Measurements from ENCODE around the gene ZNF276. TPM values are rescaled to one million over a fixed set of nuclear protein-coding genes. Genes with fewer than 3 reads are reported as not detected.

The ZNF276 gene
- polyA plus RNA-seq, 1 of the 3 experiments (the other 2 are of a cell fraction): 24.9 TPM

DNA sequence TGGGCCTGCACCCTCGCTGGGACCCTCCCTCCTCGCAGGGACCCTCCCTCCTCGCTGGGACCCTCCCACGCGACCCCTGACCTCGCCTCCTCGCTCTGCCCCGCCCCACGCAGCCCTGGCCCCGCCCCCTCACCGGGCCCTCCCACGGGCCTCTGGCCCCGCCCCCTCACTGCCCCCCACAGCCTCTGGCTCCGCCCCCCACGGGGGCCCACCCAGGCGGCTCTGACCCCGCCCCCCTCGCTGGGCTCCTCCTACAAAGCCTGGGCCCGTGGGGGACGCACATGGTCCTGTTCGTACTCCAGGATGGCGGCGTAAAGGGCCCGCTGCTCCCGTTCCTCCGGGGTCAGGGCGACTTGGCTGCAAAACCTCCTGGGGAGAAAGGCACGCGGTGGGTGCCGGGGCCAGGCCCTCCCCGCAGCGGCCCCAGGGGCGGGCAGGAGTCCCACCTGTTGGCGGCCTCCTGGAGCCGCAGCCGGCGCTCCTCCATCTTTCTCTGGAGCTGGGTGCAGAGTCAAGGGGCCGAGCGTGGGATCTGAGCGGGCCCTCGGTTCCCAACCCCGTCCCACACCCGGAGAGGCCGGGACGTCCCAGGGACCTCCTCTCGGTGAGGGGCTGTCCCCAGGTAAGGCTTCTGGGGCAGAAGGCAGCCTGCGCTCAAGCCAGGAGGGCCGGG, 9.6 kb upstream of the ZNF276 start:
- CTCF ChIA-PET: interaction anchor here (1.7 to 4.6 kb wide), 2 partner anchors 8 to 11 kb away, joined by 6 to 28 read pairs; partner anchors contain the start of genes SPATA2L and VPS9D1
- WGBS (ENCODE audit: low lambda C conversion rate): 4% methylated on average over 20 of the region's 48 CpGs

DNA sequence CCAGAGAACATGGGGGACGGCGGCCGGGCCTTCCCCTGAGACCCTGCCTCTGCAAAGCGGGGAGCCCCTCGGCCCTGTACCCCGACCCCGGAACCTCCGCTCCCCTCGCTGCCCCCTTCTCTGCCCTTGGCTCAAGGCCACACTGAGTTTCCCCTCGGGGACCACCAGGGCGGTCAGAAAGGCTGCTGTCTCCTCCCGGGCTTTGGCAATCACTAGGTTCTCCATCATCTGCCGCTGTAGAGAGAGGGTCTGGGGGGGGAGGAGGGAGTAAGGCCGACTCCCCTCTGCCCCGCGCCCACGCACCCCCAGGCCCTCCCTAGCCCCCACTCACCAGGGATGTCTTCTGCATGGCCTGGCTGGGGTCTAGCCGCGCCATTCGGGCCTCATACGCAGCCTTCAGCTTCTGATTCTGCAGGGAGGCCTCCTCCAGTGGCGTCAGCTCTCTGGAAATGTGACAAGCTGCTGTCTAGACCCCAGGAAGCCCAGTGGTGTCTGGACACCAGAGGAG, 9.0 kb upstream of the ZNF276 start:
- peaks cover 0 to 4% of the 10 kb centered on the region in 2 experiments for H3K36me3 ChIP-seq (replicated peaks in 1 of 2; ENCODE audit: control insufficient read depth in 1 of 2, insufficient read depth in 2 of 2, low read length in 1 of 2)
- H4K20me1 ChIP-seq (ENCODE audit: insufficient read depth): no peaks in the 10 kb centered on the region
- H3F3A ChIP-seq (replicated peaks; ENCODE audit: insufficient read depth): peaks cover 6% of the 10 kb centered on the region
- peak overlapping the region; percentile 90 for H3K4me2 ChIP-seq
- H3K27me3 ChIP-seq (ENCODE audit: insufficient read depth): no peaks in the 10 kb centered on the region
- H3K9ac ChIP-seq: peak overlapping the region; percentile 75
- no peak overlapping the region for H2AFZ ChIP-seq (ENCODE audit: low read depth)
- peaks cover 20% of the 10 kb centered on the region for H3K79me2 ChIP-seq (ENCODE audit: insufficient read depth)
- H3K4me1 ChIP-seq (ENCODE audit: control insufficient read depth in 1 of 2, insufficient read depth in 2 of 2, low read depth in 1 of 2, low read length in 1 of 2): no peaks in the 10 kb centered on the region; a peak in 1 of 4 replicates
- 10% methylated on average over 12 of the region's 22 CpGs for WGBS (ENCODE audit: low lambda C conversion rate)
- CTCF ChIA-PET: interaction anchor here (4.6 kb wide), 1 partner anchor 12 kb away, joined by 28 read pairs; the partner anchor contains the start of gene SPATA2L
- no peak for TF ChIP-seq YY1 (IDR thresholded peaks at IDR 0.05; ENCODE audit: low read depth)
- TF ChIP-seq RCOR1 (IDR thresholded peaks at IDR 0.05; ENCODE audit: low read length): no peak
- POLR2A ChIA-PET: interaction anchor here (0.7 to 2.3 kb wide), 4 partner anchors 9 to 161 kb away, joined by 3 to 7 read pairs (median 6); partner anchors contain the start of gene TCF25
- H3K9me2 ChIP-seq: no peaks in the 10 kb centered on the region
- peak overlapping the region; percentile 67 to 69 for H3K4me3 ChIP-seq (ENCODE audit: low read depth in 2 of 2, low read length in 1 of 2)
- peak overlapping the region; percentile 12 to 51; a peak in 2 of 4 replicates for H3K27ac ChIP-seq (ENCODE audit: low read depth in 2 of 2, low read length in 1 of 2)
- DNase-seq: peak; percentile 58
- H3K9me3 ChIP-seq: no peaks in the 10 kb centered on the region

More for the DNA sequence above, 9.6 kb upstream of the ZNF276 start:
- POLR2A ChIA-PET: interaction anchor here (1.3 to 2.3 kb wide), 3 partner anchors 9 to 162 kb away, joined by 3 to 7 read pairs (median 6); partner anchors contain the start of gene TCF25
- H3K4me3 ChIP-seq (ENCODE audit: low read depth in 2 of 2, low read length in 1 of 2): peak overlapping the region; percentile 67 to 69
- H3K36me3 ChIP-seq (replicated peaks in 1 of 2; ENCODE audit: control insufficient read depth in 1 of 2, insufficient read depth in 2 of 2, low read length in 1 of 2): peaks cover 0 to 4% of the 10 kb centered on the region in 2 experiments
- peaks cover 6% of the 10 kb centered on the region for H3F3A ChIP-seq (replicated peaks; ENCODE audit: insufficient read depth)
- H3K4me2 ChIP-seq: peak overlapping the region; percentile 90
- H2AFZ ChIP-seq (ENCODE audit: low read depth): no peak overlapping the region
- no peaks in the 10 kb centered on the region; a peak in 1 of 4 replicates for H3K4me1 ChIP-seq (ENCODE audit: control insufficient read depth in 1 of 2, insufficient read depth in 2 of 2, low read depth in 1 of 2, low read length in 1 of 2)
- H3K27me3 ChIP-seq (ENCODE audit: insufficient read depth): no peaks in the 10 kb centered on the region
- no peaks in the 10 kb centered on the region for H3K9me2 ChIP-seq
- DNase-seq: peak; percentile 100
- TF ChIP-seq EZH2phosphoT487 (IDR thresholded peaks at IDR 0.05; ENCODE audit: borderline replicate concordance, low read depth) (no peak), SIN3A (IDR thresholded peaks at IDR 0.05; ENCODE audit: borderline replicate concordance, low read depth, low read length) (peak; percentile 56; the same call in 1 of the 2 replicates), MXI1 (IDR thresholded peaks at IDR 0.05; ENCODE audit: low read depth, low read length) (peak; percentile 96), RAD21 (IDR thresholded peaks at IDR 0.05; ENCODE audit: low read length) (no peak), POLR2AphosphoS5 (IDR thresholded peaks at IDR 0.05; ENCODE audit: low read depth, low read length) (peak; percentile 80; the same call in 1 of the 2 replicates), YY1 (IDR thresholded peaks at IDR 0.05; ENCODE audit: low read depth) (peak; percentile 55; the same call in 1 of the 2 replicates)
- TF ChIP-seq, protein P1, sequence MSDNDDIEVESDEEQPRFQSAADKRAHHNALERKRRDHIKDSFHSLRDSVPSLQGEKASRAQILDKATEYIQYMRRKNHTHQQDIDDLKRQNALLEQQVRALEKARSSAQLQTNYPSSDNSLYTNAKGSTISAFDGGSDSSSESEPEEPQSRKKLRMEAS (IDR thresholded peaks at IDR 0.05; ENCODE audit: low read depth): peak; percentile 86
- H4K20me1 ChIP-seq (ENCODE audit: insufficient read depth): no peaks in the 10 kb centered on the region
- H3K9ac ChIP-seq: peak overlapping the region; percentile 75
- peak overlapping the region; percentile 12 to 51; a peak in 3 of 4 replicates for H3K27ac ChIP-seq (ENCODE audit: low read depth in 2 of 2, low read length in 1 of 2)
- H3K9me3 ChIP-seq: no peaks in the 10 kb centered on the region
- H3K79me2 ChIP-seq (ENCODE audit: insufficient read depth): peaks cover 20% of the 10 kb centered on the region

DNA sequence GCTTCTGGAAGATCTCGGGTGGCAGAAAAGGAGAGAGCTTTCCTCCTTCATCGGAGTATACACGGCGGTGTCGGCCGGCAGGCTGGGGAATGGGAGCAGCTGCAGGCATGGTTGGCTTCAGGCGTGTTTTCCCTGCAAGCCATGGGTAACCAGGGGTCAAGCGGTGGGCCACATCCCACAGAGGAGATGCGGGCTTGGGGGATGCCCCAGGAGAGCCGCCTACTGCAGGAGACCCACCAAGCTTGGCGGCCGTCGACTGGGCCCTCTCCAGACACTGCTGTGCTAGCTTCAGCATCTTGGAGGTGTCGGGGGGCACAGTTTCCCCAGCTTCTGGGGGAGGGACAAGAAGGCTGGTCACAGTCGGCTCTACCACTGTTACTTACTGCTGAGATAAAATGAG, 4.8 kb upstream of the ZNF276 start:
- Histone ChIP-seq H3K4me1 (ENCODE audit: control insufficient read depth in 1 of 2, insufficient read depth in 2 of 2, low read depth in 1 of 2, low read length in 1 of 2) (peaks cover 7 to 14% of the 10 kb centered on the region in 2 experiments; a peak in 3 of 4 replicates), H3K36me3 (replicated peaks in 1 of 2; ENCODE audit: control insufficient read depth in 1 of 2, insufficient read depth in 2 of 2, low read length in 1 of 2) (peaks cover 0 to 4% of the 10 kb centered on the region in 2 experiments), H3K4me2 (no peak overlapping the region), H3K9me2 (no peaks in the 10 kb centered on the region), H4K20me1 (ENCODE audit: insufficient read depth) (no peaks in the 10 kb centered on the region), H3K79me2 (ENCODE audit: insufficient read depth) (peaks cover 34% of the 10 kb centered on the region), H3K9ac (no peak overlapping the region), H3K27ac (ENCODE audit: low read depth in 2 of 2, low read length in 1 of 2) (no peak overlapping the region), H3K4me3 (ENCODE audit: low read depth in 2 of 2, low read length in 1 of 2) (no peak overlapping the region), H3K9me3 (no peaks in the 10 kb centered on the region), H2AFZ (ENCODE audit: low read depth) (no peak overlapping the region), H3F3A (replicated peaks; ENCODE audit: insufficient read depth) (peaks cover 25% of the 10 kb centered on the region), H3K27me3 (ENCODE audit: insufficient read depth) (no peaks in the 10 kb centered on the region)
- no peak for DNase-seq
- 94% methylated on average over 8 of the region's 15 CpGs for WGBS (ENCODE audit: low lambda C conversion rate)
- POLR2A ChIA-PET: interaction anchor here (0.6 kb wide), 1 partner anchor 112 kb away, joined by 3 read pairs; no protein-coding TSS in a partner anchor
- CTCF ChIA-PET: interaction anchor here (0.7 to 4.6 kb wide), 5 partner anchors 10 to 145 kb away, joined by 3 to 28 read pairs (median 6); partner anchors contain the start of gene SPATA2L
- TF ChIP-seq POLR2AphosphoS5 (IDR thresholded peaks at IDR 0.05; ENCODE audit: low read depth, low read length) (no peak), GATA2 (CRISPR knock-in tag; IDR thresholded peaks at IDR 0.05) (no peak), NRF1 (IDR thresholded peaks at IDR 0.05; ENCODE audit: low read depth, low read length) (no peak), CHD2 (IDR thresholded peaks at IDR 0.05; ENCODE audit: low read length, partially characterized antibody) (no peak), TCF12 (IDR thresholded peaks at IDR 0.05) (no peak), TEAD4 (IDR thresholded peaks at IDR 0.05; ENCODE audit: borderline replicate concordance, insufficient read depth) (no peak), MEF2A (IDR thresholded peaks at IDR 0.05; ENCODE audit: borderline replicate concordance, low read depth) (no peak)
- TF ChIP-seq, protein P1 (IDR thresholded peaks at IDR 0.05; ENCODE audit: low read depth): no peak
- TF ChIP-seq, protein P2, sequence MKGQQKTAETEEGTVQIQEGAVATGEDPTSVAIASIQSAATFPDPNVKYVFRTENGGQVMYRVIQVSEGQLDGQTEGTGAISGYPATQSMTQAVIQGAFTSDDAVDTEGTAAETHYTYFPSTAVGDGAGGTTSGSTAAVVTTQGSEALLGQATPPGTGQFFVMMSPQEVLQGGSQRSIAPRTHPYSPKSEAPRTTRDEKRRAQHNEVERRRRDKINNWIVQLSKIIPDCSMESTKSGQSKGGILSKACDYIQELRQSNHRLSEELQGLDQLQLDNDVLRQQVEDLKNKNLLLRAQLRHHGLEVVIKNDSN (IDR thresholded peaks at IDR 0.05; ENCODE audit: borderline replicate concordance, low read depth): no peak
- TF ChIP-seq, protein P3, sequence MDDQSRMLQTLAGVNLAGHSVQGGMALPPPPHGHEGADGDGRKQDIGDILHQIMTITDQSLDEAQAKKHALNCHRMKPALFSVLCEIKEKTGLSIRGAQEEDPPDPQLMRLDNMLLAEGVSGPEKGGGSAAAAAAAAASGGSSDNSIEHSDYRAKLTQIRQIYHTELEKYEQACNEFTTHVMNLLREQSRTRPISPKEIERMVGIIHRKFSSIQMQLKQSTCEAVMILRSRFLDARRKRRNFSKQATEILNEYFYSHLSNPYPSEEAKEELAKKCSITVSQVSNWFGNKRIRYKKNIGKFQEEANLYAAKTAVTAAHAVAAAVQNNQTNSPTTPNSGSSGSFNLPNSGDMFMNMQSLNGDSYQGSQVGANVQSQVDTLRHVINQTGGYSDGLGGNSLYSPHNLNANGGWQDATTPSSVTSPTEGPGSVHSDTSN (IDR thresholded peaks at IDR 0.05): no peak

Data from SK-N-SH (cell line).